ENCODE data around the gene RNASEH2B.

RNASEH2B gene

DNA sequence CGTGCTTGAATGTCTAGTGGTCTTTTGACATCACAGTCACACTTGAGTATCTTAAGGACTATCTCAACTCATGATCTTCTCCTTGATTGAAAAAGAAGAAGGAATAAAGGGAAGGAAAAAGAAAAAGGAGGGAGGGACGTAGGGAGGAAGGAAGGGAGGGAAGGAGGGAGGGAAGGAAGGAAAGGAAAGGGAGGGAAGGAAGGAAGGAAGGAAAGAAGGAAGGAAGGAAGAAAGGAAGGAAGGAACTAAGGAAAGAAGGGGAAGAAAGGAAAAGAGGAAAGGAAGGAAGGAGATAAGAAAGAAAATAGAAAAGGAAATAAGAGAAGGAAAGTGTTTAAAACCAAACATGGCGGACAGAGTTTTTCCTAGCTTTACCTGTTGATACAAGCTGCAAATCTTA is 64.7 kb downstream of the RNASEH2B start:
- TF ChIP-seq, protein P1, sequence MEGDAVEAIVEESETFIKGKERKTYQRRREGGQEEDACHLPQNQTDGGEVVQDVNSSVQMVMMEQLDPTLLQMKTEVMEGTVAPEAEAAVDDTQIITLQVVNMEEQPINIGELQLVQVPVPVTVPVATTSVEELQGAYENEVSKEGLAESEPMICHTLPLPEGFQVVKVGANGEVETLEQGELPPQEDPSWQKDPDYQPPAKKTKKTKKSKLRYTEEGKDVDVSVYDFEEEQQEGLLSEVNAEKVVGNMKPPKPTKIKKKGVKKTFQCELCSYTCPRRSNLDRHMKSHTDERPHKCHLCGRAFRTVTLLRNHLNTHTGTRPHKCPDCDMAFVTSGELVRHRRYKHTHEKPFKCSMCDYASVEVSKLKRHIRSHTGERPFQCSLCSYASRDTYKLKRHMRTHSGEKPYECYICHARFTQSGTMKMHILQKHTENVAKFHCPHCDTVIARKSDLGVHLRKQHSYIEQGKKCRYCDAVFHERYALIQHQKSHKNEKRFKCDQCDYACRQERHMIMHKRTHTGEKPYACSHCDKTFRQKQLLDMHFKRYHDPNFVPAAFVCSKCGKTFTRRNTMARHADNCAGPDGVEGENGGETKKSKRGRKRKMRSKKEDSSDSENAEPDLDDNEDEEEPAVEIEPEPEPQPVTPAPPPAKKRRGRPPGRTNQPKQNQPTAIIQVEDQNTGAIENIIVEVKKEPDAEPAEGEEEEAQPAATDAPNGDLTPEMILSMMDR (IDR thresholded peaks at IDR 0.05) = no peak
- no peak overlapping the region for H3K27ac ChIP-seq

DNA sequence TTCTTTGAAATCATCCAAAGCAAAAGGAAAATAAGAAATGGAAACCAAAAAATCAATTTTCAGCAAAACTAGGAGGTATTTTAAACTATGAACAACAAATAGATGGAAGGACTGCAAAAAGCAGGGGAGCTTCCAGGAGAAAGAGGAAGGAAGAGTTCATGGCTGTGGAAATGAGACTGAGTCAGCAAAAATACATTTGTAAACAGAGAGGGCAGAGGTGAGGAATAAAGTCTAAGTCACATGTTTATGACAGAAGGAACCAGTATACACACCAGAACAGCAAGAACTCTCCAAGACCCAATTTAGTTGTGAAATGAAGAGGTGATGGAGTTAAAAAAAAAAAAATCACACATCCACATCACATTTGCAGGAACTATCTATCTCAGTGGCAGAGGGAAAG is 69.6 kb downstream of the RNASEH2B start:
- H3K27ac ChIP-seq = no peak overlapping the region
- TF ChIP-seq, protein P1 (IDR thresholded peaks at IDR 0.05) = no peak
- no peak for TF ChIP-seq ZFX (IDR thresholded peaks at IDR 0.05; ENCODE audit: borderline replicate concordance)

DNA sequence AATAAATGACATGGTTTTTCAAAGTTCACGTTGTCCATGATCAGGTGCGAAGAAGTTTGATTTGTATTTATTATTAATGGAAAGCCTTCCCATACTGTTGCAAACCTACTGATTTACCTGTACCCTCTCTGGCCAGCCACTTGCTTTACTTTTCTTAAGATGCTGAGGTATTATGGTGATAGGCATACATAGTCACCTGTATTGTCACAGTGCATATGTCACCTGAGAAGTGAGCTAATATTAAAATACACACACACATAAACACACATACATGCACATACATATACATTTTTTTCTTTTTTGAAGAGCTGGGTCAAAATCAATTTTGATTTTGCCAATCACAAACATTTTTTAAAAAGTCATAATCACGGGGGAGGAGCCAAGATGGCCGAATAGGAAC is 72.1 kb downstream of the RNASEH2B start:
- no peak overlapping the region for H3K27ac ChIP-seq
- TF ChIP-seq, protein P1 (IDR thresholded peaks at IDR 0.05) = no peak
- no peak for TF ChIP-seq ZFX (IDR thresholded peaks at IDR 0.05; ENCODE audit: borderline replicate concordance)

DNA sequence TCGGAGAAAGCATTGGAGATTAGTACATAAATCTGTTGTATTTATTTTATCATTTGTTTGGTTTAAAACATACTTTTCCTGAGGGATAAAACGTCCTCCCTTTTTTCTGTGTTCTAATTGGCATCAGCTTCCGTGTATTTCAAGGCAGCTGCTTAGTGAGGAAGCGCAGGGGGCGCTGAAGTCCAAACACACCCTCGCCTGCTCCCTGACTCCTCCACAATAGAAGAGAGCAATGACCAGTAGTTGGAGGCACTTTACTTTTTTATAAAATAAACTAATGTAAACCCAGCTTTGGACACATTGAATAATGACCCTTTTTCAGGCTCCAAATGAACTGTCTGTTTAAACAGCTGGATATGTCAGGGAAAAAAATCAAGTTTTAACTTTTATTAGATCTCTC is 79.9 kb downstream of the RNASEH2B start:
- no peak overlapping the region for H3K27ac ChIP-seq
- TF ChIP-seq, protein P1 (IDR thresholded peaks at IDR 0.05) = no peak
- no peak for TF ChIP-seq ZFX (IDR thresholded peaks at IDR 0.05; ENCODE audit: borderline replicate concordance)

DNA sequence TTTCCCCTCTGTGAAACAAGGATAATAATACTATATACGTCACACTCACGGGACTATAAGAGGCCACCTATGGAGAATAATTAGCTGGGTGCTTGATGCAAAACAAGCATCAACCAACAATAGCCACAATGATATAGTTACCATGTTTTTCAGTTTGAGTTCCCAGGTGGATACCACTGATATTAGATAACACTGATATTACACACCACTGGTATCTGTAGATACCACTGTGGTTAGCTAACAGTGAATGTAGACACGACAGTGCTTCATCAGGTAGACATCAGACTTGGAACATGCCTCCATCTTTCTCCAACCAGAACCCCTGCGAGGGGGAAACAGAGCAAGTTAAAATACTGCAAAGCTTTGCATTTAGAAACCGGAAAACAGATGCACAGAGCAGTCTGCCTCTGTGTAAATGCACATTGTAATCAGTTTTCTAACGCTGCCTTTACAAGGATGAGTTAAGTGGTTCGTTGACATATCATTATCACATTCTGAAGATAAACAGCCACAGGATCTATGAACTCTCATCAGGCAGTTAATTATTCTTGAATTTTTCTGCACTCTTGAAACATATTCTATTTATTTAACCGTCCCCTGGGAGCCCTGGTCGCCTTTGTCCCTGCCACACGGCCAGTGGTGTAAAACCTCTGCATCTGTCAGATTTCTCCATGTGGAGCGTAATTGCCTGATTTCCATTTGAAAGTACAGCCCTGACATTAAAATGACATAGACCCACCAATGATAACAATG is 80.7 kb downstream of the RNASEH2B start:
- no peak for TF ChIP-seq ZFX (IDR thresholded peaks at IDR 0.05; ENCODE audit: borderline replicate concordance)
- TF ChIP-seq, protein P1 (IDR thresholded peaks at IDR 0.05) = no peak
- H3K27ac ChIP-seq = no peak overlapping the region

DNA sequence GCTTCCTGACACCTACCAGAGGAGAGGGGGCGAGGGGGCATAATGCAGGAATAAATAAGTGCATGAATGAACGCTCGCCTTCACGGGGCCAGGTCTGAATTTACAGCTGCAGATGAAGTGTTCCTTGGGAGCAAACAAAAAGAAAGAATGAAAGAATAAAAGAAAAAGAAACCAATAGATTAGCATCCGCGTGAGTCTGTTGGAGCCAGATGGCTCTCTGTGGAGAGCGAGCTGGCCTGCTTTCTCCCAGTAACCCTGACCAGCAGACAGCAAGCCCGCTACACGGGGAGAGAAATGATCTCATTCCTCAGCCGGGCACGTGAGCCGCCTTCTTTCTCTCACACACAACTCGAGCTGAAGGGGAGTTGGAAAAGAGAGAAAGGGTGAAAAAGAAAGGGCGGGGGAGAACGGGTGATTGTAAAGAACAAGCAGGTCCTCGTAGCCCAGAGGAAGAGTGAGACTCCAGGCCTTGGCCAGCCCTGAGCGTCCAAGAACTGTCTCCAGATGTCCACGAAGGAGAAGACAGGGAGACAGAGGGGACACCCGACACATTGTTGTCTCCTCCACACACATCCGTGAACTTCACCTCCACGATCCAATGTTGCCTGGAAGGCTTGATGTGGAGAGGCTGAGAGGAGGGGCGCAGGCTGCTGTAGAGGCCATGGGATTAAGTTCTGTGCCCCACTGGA is 81.4 kb downstream of the RNASEH2B start:
- no peak for TF ChIP-seq ZFX (IDR thresholded peaks at IDR 0.05; ENCODE audit: borderline replicate concordance)
- TF ChIP-seq, protein P1 (IDR thresholded peaks at IDR 0.05) = no peak
- no peak overlapping the region for H3K27ac ChIP-seq
